ENCODE results near the gene DZIP1L. TPM values are rescaled to one million over a fixed set of nuclear protein-coding genes. Genes with fewer than 3 reads are reported as not detected.

DZIP1L gene
- total and polyA plus RNA-seq, 9 of the 15 experiments (the other 6 are each of a cell fraction or from before 2014, with no cell fraction given), result 0.03 to 1.5 (median 0.48) TPM; not detected in 1

GRCh38 chr3:138063416-138063815 lies 52.0 kb downstream of the DZIP1L start:
- no peak for TF ChIP-seq PCBP1 (IDR thresholded peaks at IDR 0.05; ENCODE audit: low read depth, low read length, poor library complexity, severe bottlenecking)
- TF ChIP-seq, protein P1, sequence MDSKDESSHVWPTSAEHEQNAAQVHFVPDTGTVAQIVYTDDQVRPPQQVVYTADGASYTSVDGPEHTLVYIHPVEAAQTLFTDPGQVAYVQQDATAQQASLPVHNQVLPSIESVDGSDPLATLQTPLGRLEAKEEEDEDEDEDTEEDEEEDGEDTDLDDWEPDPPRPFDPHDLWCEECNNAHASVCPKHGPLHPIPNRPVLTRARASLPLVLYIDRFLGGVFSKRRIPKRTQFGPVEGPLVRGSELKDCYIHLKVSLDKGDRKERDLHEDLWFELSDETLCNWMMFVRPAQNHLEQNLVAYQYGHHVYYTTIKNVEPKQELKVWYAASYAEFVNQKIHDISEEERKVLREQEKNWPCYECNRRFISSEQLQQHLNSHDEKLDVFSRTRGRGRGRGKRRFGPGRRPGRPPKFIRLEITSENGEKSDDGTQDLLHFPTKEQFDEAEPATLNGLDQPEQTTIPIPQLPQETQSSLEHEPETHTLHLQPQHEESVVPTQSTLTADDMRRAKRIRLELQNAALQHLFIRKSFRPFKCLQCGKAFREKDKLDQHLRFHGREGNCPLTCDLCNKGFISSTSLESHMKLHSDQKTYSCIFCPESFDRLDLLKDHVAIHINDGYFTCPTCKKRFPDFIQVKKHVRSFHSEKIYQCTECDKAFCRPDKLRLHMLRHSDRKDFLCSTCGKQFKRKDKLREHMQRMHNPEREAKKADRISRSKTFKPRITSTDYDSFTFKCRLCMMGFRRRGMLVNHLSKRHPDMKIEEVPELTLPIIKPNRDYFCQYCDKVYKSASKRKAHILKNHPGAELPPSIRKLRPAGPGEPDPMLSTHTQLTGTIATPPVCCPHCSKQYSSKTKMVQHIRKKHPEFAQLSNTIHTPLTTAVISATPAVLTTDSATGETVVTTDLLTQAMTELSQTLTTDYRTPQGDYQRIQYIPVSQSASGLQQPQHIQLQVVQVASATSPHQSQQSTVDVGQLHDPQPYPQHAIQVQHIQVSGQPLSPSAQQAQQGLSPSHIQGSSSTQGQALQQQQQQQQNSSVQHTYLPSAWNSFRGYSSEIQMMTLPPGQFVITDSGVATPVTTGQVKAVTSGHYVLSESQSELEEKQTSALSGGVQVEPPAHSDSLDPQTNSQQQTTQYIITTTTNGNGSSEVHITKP (IDR thresholded peaks at IDR 0.05; ENCODE audit: partially characterized antibody), result no peak
- no peak for TF ChIP-seq YBX1 (IDR thresholded peaks at IDR 0.05)
- no peak for TF ChIP-seq POLR2B (IDR thresholded peaks at IDR 0.05; ENCODE audit: low read depth, partially characterized antibody)
- no peak for TF ChIP-seq ZNF695 (CRISPR knock-in tag; IDR thresholded peaks at IDR 0.05)
- no peak for TF ChIP-seq MIER1 (IDR thresholded peaks at IDR 0.05; ENCODE audit: low read depth)
- no peak for ATAC-seq
- peaks cover 0 to 11% of the 10 kb centered on the region in 2 experiments; a peak in 1 of 5 replicates for H3K27me3 ChIP-seq (ENCODE audit: control insufficient read depth in 2 of 2, insufficient read depth in 2 of 2, low read length in 2 of 2)
- H3K4me1 ChIP-seq (replicated peaks in 1 of 2; ENCODE audit: control insufficient read depth in 2 of 2, insufficient read depth in 2 of 2, low read length in 2 of 2), result no peaks in the 10 kb centered on the region
- H3K4me2 ChIP-seq (ENCODE audit: insufficient read depth, low read length), result no peak overlapping the region
- no peaks in the 10 kb centered on the region for H3K79me2 ChIP-seq (ENCODE audit: control insufficient read depth, insufficient read depth, low read length)
- no peaks in the 10 kb centered on the region for H3K9me3 ChIP-seq (replicated peaks; ENCODE audit: control insufficient read depth, insufficient read depth, low read depth, low read length)
- no peak for DNase-seq (ENCODE audit: extremely low read depth in 1 of 4, low spot score in 3 of 4)
- no peak overlapping the region for H3K4me3 ChIP-seq
- no peak overlapping the region for H3K9ac ChIP-seq (ENCODE audit: insufficient read depth in 1 of 2, low read depth in 2 of 2, low read length in 2 of 2)
- no TSS peak for BruUV-seq (replicated peaks)
- H3K36me3 ChIP-seq (ENCODE audit: control insufficient read depth, insufficient read depth, low read length), result no peaks in the 10 kb centered on the region
- H4K20me1 ChIP-seq (replicated peaks; ENCODE audit: control insufficient read depth, insufficient read depth, low read length), result no peaks in the 10 kb centered on the region
- no peak for FAIRE-seq
- POLR2A ChIA-PET, result interaction anchor here (0.7 kb wide), 1 partner anchor 111 kb away, joined by 3 read pairs; the partner anchor contains the start of gene DBR1
- CTCF ChIA-PET (ENCODE audit: low intra/inter-chr PET ratio), result no interaction called here
- no peak overlapping the region for H3K27ac ChIP-seq (ENCODE audit: extremely low read depth, low read depth, low read length)
- WGBS (ENCODE audit: insufficient coverage, low coverage, missing lambda C conversion rate), result 0% methylated on average over 4 of the region's 4 CpGs
- in situ Hi-C loops (cut with MboI), result loop anchor here (25.0 kb wide), 1 partner anchor 874 kb away; the partner anchor contains the start of genes FOXL2 and FOXL2NB
- H2AFZ ChIP-seq (ENCODE audit: low read depth, low read length), result no peak overlapping the region
- no peaks in the 10 kb centered on the region for H3K9me1 ChIP-seq (ENCODE audit: control insufficient read depth, insufficient read depth, low read length)
- intact Hi-C loops (cut with micrococcal nuclease), result loop anchor here (10.0 kb wide), 3 partner anchors 211 to 881 kb away; partner anchors contain the start of genes FOXL2, FOXL2NB and NME9

Data from K562 (cell line).